Hematopoietic multipotent progenitor cell treated with erythropoietin and hydrocortisone succinate and interleukin-3 and kit ligand, for 15 days (in vitro differentiated cells): Measurements from ENCODE around the gene MXD4.

ENCODE experiments used
- DNase-seq: peaks from one replicate; pipeline ENCODE4 v3.0.0-alpha.2; 2015; ENCODE audit warnings: low spot score

MXD4 gene

DNA sequence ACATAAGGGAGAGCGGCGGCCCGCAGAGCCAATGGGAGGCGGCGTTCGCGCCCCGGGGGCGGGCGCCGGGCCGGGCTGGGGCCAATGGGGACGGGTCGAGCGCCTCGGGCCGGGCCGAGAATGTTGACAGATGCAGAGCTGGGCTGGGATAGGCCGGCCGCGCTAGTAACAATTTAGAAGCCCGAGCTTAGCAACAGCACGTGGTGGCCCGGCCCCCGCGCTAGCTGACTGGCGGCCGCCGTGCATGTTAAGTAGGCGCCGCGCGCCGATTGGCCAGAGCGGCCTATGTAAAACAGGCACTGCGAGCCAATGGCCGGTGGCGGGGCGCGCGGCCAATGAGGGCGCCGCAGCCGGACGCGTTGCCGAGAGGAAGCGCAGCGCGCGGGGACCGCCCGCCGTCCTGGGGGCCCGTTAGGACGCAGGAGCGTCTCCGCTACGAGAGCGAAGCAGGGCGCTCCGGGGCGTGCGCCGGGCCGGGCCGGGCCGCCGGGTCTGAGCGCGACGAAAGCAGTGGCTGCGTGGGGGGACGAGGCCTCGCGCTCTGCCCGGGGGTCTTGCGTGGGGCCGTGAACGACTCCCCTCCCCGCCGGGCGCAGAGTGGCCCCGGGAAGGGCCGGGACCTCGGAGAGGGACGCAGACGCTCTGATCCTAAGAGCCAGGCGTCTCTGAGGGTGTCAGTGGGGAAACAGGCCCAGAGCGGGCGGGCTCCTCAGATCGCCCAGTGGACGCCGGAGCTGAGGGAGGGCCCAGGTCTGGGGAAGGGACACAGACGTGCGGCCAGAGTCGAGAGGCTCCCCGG is 435 bp upstream of the MXD4 start:
- peak; percentile 99 for DNase-seq

- DNase-seq = peak; percentile 74
Observed at GRCh38 chr4:2261110-2261852, 628 bp downstream of the MXD4 start.

DNA sequence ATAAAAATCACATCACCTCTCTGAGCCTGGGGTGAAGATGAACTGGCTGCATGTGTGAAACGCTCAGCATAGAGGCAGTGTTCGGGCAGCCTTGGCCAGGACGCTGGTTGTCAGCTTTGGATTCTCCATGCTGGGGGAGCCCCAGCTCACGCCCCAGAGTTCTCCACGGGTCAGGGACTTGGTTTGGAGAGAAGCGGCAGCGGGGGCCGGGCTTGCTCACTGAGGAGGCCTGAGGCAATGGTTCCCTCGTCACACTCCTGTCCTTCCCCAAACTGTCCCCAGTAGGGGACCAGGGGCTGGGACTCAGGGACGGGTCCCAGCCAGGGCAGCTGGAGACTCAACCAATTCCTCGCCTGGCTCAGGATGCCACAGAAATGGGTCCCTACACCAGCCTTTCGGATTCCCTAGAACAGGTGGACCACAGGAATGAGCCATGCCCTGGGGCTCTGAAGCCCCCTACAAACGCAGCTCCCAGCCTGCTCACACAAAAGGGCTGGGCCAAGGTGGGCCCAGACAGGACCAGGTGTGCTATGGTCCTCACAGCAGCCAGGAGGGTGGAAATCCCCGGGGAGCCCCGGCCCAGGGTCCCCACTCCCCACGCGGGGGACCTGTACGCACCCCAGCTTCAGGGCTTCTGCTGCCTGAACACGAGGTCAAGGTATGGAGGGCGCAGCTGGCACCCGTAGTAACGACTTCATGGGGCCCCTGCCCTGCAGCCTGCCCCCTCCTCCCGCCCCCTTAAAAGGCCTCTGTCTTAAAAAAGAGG is 1.4 kb downstream of the MXD4 start:
- no peak for DNase-seq

DNA sequence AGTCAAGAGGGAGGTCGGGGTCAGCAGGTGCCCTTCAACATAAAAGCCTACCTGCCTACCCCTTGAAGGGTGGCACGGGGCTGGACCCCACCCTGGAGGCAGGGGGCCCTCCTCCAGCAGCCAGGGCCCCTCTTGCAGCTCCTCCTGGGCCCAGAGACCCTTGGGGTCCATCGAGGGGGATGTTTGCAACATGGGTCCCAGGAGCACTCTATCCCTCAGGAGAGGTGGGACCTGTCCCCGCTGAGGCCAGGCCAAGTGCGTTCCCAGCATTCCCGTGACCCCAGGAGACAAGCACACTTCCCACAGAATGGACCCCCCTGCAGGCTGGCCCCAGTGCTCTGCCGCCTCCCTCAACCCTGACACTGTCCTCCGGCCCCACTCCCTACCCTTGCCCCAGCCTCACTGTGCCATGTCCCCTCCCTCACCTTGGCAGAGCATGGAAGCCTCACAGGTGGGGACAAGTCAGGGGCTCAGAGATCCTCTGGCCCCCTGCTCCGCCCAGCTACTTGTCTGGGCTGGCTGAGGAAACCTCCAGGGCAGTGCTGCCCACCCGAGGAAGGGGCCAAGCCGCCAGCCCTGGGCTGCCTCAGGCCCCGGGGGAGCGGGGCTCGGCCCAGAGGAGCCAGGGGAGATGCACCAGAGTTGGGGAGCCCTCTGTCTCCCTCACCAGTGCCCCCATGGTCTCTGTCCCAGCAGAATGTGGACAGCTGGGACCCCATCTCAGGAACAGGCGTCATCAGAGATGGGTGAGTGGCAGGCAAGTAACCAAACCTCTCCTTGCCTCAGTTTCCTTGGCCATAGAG is 2.2 kb downstream of the MXD4 start:
- no peak for DNase-seq

DNA sequence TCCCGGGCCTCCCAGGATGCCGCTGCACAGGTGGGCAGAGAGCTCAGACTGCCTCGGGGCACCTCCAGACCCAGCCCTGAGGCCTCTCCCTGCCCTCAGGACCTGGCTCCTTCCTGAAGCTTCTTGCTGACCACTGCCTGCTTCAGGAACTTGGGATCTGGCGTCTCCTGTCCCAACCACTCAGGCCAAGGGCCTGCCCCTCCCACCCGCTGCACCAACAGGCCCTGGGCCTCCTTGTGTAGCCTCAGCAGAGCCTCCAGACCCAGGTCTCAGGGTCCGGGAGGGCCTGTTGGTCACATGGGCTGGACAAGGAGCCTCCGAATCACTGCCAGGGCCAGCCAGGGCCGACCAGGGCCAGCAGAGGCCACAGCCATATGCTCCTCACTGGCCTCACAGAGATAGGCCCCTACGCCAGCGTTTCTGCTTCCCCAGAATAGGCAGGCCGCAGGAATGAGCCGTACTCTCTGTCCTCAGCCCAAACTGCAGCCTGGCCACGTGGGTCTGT is 2.8 kb downstream of the MXD4 start:
- no peak for DNase-seq

DNA sequence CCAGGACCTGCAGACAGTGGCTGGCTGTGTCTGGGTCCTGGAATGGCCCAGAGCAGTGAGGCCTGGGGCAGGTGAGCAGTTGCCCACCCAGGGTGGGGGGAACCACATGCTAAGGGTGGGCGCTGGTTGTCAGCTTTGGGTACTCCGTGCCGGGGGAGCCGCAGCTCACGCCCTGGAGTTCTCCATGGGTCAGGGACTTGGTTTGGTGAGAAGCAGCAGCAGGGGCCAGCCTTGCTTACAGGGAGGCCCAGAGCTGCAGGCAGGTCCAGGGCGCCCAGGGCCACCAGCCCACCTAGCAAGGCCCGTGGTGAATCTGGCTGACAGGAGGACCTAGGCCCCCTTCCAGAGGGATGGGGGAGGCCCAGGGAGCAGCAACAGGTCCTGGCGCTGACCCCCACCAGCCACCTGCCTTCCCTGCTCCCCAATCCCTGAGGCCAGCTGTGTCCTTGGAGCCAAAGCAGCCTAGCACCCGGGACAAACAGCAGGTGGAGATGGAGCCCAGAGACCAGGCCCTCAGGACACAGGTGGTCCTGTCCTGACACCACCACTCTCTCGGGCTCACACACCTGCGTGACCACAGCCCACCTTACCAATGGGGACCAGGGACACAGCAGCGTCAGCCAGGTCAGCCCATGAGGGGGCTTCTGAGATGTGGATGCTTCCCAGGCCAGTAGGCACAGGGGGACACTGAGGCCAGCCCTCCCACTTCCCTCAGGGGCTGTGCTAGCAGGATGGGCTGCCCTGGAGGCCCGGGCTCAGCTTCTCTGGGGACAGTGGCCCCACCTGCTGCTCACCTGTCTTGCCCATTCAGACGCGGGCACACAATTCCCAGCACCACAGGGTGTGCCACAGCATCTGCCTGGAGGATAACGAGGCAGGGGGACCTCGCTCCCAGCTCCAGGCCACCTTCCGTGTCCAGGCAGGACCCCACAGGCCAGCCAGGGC is 3.5 kb downstream of the MXD4 start:
- no peak for DNase-seq

- DNase-seq = no peak
Observed at GRCh38 chr4:2257361-2258081, 4.4 kb downstream of the MXD4 start.

DNA sequence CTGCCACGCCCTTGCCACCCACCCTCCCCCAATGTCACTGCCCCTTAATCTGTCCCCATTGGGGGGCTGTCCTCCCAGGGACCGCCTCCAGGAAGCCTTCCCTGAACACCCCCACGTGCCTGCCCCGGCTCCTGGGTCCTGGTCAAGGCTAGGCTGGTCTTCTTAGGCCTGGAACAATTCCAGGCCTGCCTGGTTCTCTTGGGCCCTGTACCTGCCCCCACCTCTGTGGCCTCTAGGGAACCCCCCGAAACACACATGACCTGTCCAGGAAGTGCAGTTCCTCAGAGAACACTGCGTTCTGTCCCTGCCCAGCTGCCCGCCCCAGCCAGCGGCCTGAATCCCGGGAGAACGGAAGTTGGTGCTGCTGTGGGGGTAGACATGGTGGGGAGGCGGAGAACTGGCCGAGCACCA is 5.1 kb downstream of the MXD4 start:
- DNase-seq = no peak

GRCh38 chr4:2256156-2256731 is 5.7 kb downstream of the MXD4 start:
- no peak for DNase-seq

DNA sequence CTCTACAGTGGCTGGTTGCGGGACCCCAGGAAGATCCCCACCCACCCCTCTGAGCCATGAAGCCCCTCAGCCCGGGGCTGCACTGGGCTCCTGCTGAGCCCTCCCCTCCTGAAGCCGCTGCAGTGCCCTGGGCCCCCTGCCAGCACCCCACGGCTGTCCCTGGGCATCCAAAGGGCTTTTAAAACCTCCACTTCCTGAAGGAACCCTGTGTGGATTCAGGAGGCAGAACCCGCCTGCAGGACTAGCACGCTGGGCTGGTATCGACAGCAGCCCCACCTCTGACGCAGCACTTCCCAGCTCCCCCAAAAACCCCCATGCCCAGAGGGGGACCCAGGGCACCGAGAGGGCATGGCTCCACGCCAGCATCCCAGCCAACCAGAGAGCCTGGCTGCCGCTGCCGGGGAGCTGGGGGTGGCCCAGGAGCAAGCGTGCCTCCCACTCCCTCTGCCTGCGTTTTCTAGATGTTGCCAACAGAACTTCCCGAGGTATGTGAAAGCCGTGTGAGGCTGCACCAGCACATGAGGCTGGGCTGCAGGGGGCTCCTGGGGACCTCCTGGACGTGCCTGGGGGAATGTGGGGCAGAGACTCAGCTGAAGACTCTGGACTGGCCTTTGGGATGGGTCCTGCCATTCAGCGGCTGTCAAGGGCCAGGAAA is 6.3 kb downstream of the MXD4 start:
- no peak for DNase-seq

- no peak for DNase-seq
Observed at GRCh38 chr4:2254665-2255500, 7.0 kb downstream of the MXD4 start.

GRCh38 chr4:2253160-2254084 is 8.5 kb downstream of the MXD4 start:
- DNase-seq = no peak

DNA sequence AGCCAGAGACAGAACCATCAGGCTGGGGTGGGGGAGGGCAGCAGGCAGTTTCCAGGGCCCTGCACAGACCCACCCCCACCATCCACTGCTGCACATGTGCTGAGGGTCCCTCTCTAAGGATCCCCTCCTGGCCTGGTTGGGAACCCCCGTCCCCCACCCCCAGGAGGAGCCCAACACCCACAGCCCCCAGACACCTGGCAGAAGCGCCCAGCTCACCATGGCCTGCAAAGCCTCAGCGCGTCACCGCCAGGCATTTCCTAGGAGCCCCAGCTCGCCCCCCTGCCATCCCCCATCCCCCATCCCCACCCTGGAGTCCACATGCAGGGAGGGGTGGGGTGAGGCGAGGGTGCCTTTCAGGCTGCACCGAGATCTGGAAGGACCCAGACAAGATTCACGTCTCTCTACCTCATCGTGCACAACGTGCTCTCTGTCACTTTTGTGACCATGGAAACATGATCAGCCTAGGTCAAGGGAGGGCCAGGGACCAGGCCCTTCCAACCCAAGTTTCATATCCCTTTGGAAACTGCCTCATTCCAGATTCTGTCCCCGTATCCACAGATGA is 9.3 kb downstream of the MXD4 start:
- DNase-seq = no peak

DNA sequence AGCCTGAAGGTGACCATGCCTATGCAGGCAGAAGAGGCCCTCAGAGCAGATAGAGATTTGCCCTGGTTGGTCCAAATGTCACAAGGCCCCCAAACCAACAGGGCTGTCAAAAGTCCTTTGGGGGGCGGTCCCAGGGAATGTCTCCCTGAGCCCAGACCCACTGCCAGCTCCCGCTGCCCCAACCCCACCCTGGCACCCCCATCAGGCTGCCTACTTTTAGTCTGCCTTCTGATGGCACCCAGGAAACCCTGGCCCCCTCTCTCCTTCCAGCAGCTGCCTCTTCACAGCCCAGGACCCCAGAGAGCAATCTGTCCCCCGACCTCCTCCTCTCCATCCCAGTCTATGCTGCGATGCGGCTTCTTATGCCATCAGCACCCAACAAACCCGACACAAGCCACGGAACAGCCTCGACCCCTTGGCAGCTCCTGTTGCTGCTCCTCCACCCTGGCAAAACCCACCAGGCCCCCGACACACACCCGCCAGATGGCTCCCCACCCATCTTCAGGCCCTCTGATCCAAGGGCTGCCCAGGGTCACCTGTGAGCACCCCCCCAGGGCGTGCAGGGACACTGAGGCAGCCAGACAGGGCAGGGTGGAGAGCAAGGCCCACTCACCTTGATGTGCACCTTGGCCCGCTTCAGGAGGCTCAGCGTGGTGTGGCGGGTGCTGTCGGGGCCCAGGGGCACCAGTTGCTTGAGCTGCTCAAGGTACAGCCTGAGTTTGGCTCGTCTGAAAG is 9.9 kb downstream of the MXD4 start:
- no peak for DNase-seq

DNA sequence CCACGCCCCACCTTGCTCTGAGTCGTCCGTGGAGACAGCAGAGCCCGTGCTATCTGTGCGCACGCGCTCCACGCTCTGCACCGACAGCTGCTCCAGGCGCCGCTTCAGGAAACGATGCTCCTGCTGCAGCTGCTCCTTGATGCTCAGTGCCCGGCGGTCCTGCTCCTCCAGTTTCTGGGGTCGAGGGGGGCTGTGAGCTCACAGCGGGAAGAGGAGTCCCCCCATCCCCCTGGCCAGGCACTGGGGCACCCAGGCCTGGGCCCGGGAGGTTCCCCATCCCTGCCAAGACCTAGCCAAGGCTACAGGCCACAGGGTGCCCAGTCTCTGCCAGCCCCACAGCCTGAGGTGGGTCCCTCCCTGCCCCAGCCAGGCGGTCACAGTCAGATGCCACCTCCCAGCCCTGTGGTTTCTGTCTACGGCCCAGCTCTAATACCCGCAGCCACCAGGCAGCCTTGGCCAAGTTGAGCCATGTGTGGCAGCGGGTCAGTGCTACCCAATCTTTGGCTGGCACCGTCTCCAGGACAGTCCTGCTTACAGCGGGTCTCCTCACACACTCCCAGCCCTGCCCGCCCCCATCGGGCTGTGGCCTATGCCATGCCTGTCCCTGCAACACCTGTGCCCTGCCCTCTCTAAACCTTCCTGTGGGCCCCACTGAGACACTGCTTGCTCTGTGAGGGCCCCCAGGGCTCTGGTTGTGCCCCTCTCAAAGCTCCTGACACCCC is 10.7 kb downstream of the MXD4 start:
- DNase-seq = no peak
